Fibroblast of lung (primary cell): ENCODE data around the gene ZDHHC9.

ENCODE experiments used
- CTCF ChIP-seq, 2 donors: IDR thresholded peaks in 1 of 2; conservative IDR thresholded peaks in 1 of 2; 1 replicate in 1 of 2; 2 replicates in 1 of 2; pipeline ENCODE4 v1.5.1; 2011 to 2012; ENCODE audit warnings: low read length in 2 of 2, control low read depth in 1 of 2, inconsistent platforms in 1 of 2, low read depth in 1 of 2, mild to moderate bottlenecking in 1 of 2
- EZH2 ChIP-seq: IDR thresholded peaks from 2 replicates; pipeline ENCODE4 v1.5.1; 2012; ENCODE audit warnings: low read length, control low read depth, mild to moderate bottlenecking; ENCODE audit errors: missing control alignments

- TF ChIP-seq CTCF (conservative IDR thresholded peaks at IDR 0.05 in 1 of 2, IDR thresholded peaks at IDR 0.05 in 1 of 2; ENCODE audit: low read depth in 1 of 2, low read length in 2 of 2) (no peak), EZH2 (no peak)
These were observed 35.4 kb downstream of the ZDHHC9 start for GRCh38 chrX:129808158-129808828.
